OCI-LY3 (cell line): ENCODE measurements around the gene DTNA.

Source experiments
- EZH2phosphoT487 ChIP-seq: fragments of 200-600 bp; shearing (Covaris generic); IDR thresholded peaks from 2 replicates; pipeline ENCODE4 v1.6.1; 2018; ENCODE audit warnings: antibody characterized with exemption, mixed run types, low read depth
- TF ChIP-seq, protein P1 (sequence below): fragments of 200-600, 300-600 bp; sonication (generic); IDR thresholded peaks from 2 replicates; pipeline ENCODE4 v1.5.1; 2014; ENCODE audit warnings: antibody characterized with exemption, low read length, low read depth

DNA sequence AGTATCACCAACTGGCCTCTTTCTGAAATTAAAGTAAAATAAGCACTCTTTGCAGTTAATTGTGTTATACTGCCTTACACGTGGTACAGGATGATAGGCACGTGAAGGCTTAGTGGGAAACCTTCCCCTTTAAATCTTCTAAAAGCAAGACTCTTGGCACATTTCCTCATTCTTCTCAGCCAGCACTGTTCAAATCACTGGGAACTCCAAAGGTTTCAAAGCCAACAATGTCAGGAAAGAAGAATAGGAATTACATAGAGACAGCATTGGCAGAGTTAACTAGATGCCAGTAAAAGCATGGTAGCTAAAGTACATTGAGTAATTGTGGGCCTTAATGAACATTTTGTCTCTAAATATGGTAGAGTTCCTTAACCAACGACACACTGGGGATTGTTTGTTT, 96.4 kb downstream of the DTNA start:
- TF ChIP-seq, protein P1, sequence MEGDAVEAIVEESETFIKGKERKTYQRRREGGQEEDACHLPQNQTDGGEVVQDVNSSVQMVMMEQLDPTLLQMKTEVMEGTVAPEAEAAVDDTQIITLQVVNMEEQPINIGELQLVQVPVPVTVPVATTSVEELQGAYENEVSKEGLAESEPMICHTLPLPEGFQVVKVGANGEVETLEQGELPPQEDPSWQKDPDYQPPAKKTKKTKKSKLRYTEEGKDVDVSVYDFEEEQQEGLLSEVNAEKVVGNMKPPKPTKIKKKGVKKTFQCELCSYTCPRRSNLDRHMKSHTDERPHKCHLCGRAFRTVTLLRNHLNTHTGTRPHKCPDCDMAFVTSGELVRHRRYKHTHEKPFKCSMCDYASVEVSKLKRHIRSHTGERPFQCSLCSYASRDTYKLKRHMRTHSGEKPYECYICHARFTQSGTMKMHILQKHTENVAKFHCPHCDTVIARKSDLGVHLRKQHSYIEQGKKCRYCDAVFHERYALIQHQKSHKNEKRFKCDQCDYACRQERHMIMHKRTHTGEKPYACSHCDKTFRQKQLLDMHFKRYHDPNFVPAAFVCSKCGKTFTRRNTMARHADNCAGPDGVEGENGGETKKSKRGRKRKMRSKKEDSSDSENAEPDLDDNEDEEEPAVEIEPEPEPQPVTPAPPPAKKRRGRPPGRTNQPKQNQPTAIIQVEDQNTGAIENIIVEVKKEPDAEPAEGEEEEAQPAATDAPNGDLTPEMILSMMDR: no peak
- no peak for TF ChIP-seq EZH2phosphoT487
